HG03460 (cell line): ENCODE data around the gene TCF7L2.
"Not testable (repeated sequence)": the region's sequence is repeated elsewhere in the genome, so short reads cannot be mapped to it uniquely, and the experiment has no call there.

ENCODE experiments used
- ATAC-seq: cut with Tn5 transposase; IDR thresholded peaks from one replicate; pipeline ENCODE4 v1.9.1; 2021; ENCODE audit not compliant: unreplicated experiment

TCF7L2 gene

DNA sequence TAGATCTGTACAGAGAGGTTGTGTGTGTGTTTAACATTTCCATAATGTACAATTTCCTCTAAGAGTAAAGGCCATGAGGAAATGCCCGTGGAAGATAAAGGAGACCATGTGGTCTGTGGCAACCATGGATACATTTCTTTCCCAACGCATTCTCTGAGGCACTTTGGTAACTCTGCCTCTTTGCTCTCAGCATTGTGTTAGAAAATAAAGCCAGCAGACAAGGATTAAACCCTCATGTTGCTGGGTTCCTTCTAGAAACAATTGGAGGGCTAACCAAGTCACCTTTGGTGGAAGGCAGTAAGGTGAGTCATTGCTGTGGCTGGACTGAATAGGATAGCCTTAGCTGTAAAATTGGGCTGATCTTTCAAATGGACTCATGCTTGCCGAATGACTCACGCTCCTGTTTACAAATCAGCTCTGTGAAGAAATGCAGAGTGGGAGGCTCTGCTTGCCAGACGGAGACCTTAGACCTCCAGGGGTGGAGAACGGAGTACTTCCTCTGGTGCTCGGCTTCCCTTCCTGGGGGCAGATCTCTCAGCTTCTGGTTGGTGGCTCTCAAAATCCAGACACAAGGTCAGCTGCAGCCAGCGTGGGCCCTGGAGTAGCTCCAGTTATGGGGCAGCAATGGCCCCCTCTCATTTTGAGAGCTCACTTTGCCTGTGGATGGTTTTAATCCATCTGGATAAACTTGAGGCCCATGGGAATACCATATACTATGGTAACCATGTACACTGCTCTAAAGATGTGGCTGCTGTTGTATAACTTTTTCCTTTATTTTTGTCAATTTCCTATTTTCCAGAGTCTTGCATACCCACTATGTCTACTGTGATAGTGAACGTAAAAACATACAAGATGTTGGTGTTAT, 137.3 kb downstream of the TCF7L2 start:
- no peak for ATAC-seq

GRCh38 chr10:113088194-113088593, 138.1 kb downstream of the TCF7L2 start:
- ATAC-seq = no peak

DNA sequence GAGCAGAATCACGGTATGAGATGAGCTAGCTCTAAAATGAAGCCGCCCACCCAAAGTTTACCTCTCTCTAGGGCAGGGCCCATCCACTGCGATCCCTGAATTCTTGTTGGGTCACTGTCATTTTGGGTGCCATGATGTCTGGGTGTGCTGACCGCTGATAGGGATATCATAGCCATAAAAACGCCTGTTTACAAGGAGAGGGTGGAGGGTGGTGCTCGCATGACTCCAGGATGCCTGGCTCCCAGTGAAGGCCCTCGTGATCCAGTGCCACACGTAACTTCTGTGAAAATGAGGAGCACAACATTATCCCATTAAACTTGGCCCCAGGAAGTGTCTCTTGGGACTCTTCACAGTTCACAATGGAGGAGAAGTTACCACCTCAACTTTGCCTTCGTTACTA, 139.5 kb downstream of the TCF7L2 start:
- ATAC-seq = no peak

- ATAC-seq = no peak
Observed at GRCh38 chr10:113091920-113092319, 141.9 kb downstream of the TCF7L2 start.

GRCh38 chr10:113093188-113094113, 143.4 kb downstream of the TCF7L2 start:
- peak; percentile 71 for ATAC-seq

DNA sequence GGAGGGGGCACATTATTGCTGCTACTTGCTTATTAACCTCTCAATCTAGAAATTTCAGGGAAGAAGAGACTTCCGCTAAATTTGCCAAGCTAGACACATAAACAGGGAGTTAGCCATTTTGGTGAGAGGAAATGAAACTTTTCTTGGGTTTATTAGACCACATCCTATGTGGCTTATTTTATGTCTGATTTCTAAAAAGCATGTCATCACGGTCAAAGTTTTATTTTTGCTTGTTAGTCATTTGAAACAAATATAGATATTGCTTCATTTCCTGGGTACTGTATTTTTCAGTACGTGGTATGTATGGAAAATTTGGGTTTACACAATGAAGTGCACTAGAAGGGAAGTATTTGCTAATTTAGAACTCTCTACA, 144.1 kb downstream of the TCF7L2 start:
- peak; percentile 80 for ATAC-seq

DNA sequence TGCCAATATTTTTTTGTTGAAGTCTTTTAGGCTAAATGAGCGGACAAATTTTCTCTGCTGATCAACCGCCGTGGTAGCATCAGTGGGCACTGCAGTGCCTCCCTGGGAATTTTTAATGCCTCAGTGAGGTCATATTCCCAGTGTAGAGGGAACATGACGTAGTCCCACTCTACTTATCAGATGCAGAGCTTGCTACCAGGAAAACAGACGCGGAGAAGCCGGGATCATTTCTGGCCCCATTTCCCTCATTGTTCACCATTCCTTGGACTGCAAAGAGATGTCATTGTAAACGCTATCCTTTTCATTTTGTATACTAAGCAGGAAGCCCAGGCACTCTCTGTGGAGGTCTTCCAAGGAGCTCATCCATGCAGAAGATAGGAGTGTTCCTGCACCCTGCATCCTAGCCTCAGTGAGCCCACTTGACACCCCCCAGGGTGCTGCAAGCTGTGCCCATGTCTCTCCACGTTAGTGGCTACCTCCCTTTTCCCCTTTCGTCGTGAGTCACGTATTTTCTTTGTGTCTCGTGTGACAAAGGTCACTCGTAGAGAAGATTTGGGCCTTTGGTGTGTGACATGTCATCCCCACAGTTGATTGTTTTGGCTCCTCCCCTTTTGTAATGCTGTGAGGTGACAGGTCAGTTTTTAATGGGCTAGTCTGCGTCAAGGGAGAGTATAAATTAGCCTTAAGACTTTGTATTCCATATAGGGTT, 145.5 kb downstream of the TCF7L2 start:
- no peak for ATAC-seq

DNA sequence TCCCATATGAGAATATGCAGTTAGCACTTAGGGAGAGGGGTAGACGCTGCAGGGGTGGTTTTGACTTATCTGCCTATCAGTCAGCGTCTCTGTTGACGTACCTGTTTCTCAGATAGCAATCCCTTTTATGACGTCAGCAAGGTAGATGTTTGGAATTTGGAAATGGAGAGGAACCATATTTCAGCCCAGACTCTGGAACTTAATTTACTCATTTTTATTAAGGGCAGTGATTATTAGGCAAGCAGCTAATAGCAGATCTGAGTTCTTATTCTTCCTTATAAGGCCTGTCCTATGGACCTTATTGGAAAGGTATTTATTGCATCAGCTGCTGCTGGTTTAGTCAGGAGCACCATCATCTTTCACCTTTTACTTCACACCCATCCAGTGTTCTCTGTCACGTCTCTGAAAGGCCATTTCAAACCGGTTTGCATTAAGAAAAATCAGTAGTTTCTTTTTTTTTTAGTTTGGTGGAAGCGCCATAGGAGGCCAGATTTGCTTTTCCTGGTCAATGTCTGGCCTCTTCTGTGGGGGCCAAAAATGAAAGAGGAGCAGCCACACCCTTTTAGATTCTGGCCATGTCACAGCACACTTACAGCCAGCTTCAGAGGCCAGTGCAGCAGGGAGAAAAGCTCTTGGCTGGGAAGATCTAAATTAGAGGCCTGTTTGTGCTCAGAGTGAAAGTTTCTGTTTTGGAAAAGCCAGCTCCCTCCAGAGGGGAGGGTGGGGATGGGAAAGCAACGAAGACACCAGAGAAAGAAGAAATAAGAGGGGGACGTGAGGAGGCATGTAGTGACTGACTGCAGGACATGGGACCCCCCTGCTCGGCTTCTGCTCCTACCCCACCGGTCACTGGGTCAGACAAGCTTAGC, 146.3 kb downstream of the TCF7L2 start:
- ATAC-seq = no peak

GRCh38 chr10:113097036-113097435, 147.0 kb downstream of the TCF7L2 start:
- no peak for ATAC-seq

DNA sequence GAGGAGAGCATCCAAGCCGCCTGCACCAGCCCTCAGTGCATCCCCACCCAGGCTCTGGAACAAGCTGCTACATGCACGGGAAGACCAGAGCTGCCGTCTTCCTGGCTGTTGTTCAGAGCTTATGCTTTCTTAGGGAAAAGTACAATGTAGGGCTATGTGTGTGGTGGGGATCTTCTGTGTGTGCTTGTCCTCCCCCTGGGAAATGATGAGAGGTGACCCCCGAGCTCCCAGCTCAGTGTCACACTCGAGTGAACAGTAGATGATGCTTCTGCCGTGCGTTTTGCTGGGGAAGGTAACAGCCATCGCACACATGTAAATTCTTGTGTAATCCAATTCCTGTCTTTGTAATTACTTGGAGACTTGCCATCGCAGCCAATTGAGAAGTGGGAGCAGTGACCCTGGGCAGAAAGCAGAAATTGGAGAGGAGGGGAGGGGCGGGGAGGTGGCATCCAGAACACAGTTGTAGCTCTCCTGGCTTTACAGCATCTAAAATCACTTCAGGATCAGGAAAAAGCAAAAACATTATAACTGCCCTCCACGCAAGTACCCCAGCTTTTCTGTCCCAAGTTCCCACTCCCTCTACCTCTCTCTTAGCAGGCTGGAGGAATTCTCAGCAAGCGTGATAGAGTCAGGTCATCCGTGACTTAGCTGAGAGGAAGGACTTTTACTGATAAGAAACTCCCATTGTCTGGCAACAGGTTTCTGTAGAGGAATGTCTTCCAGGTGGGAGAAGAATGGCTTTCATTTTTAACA, 149.6 kb downstream of the TCF7L2 start:
- no peak for ATAC-seq

- ATAC-seq = no peak
Observed at GRCh38 chr10:113100281-113100680, 150.2 kb downstream of the TCF7L2 start.

DNA sequence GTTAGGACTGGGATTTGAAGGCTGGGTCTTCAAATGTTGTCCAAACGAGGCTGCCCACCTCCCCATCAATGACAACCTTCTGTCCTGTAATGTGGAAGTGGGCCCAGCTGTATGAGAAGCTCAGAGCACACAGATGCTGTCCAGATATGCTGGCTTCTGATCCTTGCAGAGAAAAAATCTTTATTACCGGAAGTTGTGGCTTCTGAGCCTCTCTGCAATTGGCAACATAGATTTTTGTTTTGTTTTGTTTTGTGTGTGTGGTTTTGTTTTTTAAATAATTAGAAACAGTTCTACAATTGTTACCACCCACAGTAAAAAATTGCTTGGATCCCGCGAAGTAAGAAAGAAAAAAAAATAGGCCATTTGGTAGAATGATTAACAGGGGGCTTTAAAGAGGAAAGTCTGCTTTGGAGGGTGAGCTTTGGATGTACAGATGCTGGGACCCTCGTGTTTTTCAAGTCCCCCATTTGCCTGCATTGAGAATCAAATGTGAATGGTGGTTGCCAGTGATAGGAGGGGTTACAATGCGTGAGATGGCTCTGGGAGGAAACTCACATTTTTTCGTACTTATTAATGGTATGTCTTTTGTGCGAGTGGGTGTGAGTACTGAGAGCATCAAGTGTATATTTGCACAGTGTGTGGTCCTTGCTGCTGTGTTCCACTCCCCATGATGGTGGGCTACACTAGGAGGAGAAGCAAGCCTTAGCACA, 153.2 kb downstream of the TCF7L2 start:
- no peak for ATAC-seq

- ATAC-seq = no peak
Observed at GRCh38 chr10:113104047-113104446, 154.0 kb downstream of the TCF7L2 start.

- ATAC-seq = no peak
Observed at GRCh38 chr10:113108194-113108835, 158.3 kb downstream of the TCF7L2 start.

GRCh38 chr10:113108948-113109347, 158.9 kb downstream of the TCF7L2 start:
- no peak for ATAC-seq

- ATAC-seq = not testable (repeated sequence)
Observed at GRCh38 chr10:113109482-113109881, 159.4 kb downstream of the TCF7L2 start.

DNA sequence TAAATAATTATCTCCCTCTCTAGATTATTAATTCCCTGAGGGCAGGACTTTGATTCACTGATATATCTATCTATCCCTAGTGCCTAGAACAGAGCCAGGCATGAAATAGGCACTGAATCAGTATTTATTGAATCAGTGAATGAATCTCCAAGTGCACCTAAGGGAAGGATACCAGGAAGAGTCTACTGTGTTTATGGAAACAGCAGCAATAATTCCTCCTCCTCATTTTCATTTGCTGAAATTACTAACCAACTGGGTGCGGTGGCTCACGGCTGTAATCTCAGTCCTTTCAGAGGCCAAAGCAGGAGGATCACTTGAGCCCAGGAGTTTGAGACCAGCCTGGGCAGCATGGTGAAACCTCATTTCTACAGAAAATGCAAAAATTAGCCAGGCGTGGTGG, 161.2 kb downstream of the TCF7L2 start:
- ATAC-seq = no peak
